Lung (tissue), 12 donors: ENCODE measurements around the gene STX17. TPM values are rescaled to one million over a fixed set of nuclear protein-coding genes. Genes with fewer than 3 reads are reported as not detected.

Experiments used
- ATAC-seq: fragments of 200-7000 bp; cut with Tn5 transposase; one replicate; pipeline ENCODE4 v1.9.1; 2020; ENCODE audit warnings: moderate number of reproducible peaks; ENCODE audit not compliant: insufficient read depth, low FRiP score
- DNase-seq, 3 donors: peaks; one replicate each; pipeline ENCODE4 v3.0.0-alpha.2; 2013 to 2017
- H3K27ac ChIP-seq, 2 donors: one replicate each; pipeline ENCODE4 v1.5.1; 2013; ENCODE audit warnings: mild to moderate bottlenecking in 2 of 2, moderate library complexity in 2 of 2, control low read depth in 1 of 2, inconsistent platforms in 1 of 2, low read depth in 1 of 2, low read length in 1 of 2
- H3K27me3 ChIP-seq, 3 donors: one replicate each; pipeline ENCODE4 v1.5.1; 2013; ENCODE audit warnings: low read length in 2 of 3; ENCODE audit not compliant: control insufficient read depth in 3 of 3, insufficient read depth in 3 of 3
- H3K36me3 ChIP-seq, 4 donors: one replicate each; pipeline ENCODE4 v1.5.1; 2013; ENCODE audit warnings: low read length in 4 of 4, mild to moderate bottlenecking in 1 of 4, moderate library complexity in 1 of 4; ENCODE audit not compliant: control insufficient read depth in 4 of 4, insufficient read depth in 4 of 4
- H3K4me1 ChIP-seq, 5 donors: one replicate each; pipeline ENCODE4 v1.5.1; 2013; ENCODE audit warnings: low read length in 5 of 5, mild to moderate bottlenecking in 2 of 5, moderate library complexity in 1 of 5; ENCODE audit not compliant: control insufficient read depth in 5 of 5, insufficient read depth in 5 of 5
- H3K4me3 ChIP-seq: one replicate; pipeline ENCODE4 v1.5.1; 2013; ENCODE audit warnings: mild to moderate bottlenecking, control low read depth, moderate library complexity
- H3K9ac ChIP-seq, 2 donors: one replicate each; pipeline ENCODE4 v1.5.1; 2013; ENCODE audit warnings: low read length in 2 of 2, control low read depth in 1 of 2; ENCODE audit not compliant: insufficient read depth in 1 of 2
- H3K9me3 ChIP-seq, 4 donors: one replicate each; pipeline ENCODE4 v1.5.1; 2013; ENCODE audit warnings: low read length in 3 of 4, mild to moderate bottlenecking in 1 of 4, moderate library complexity in 1 of 4; ENCODE audit not compliant: control insufficient read depth in 4 of 4, insufficient read depth in 3 of 4
- WGBS, 2 donors: extraction: QIAGEN DNeasy Blood & Tissue Kit; methylation state at CpG; one replicate each; pipeline ENCODE4 v1.1.7; 2013; 5-methylcytosine and 5-hydroxymethylcytosine counted together
- polyA plus RNA-seq, 2 donors: library from polyadenylated mRNA; stranded (reverse); fragments of 200-250 nt; gene quantifications; one replicate each; pipeline ENCODE4 v1.2.1, GENCODE V29; 2013
- total RNA-seq, 2 donors: library from RNA; depleted of rRNA in 1 of 2; stranded (reverse); fragments of >200 nt in 1 of 2; gene quantifications; one replicate each; pipeline ENCODE4 v1.2.1, GENCODE V29; 2014 to 2021
- TF ChIP-seq, protein P1 (sequence below): IDR thresholded peaks from 2 replicates; pipeline ENCODE4 v1.5.1; 2012; ENCODE audit warnings: mild to moderate bottlenecking; ENCODE audit errors: control extremely low read depth, extremely low read depth
- donor health status: control.
- donor health status: control.
- donor health status: Bipolar disorder and iron deficiency.
- donor health status: healthy.
- donor health status: DM: yes; HTN: yes; CAD: no.

The STX17 gene
- total and polyA plus RNA-seq, 4 donors = 4.7 to 55.0 (median 18.7) TPM

DNA sequence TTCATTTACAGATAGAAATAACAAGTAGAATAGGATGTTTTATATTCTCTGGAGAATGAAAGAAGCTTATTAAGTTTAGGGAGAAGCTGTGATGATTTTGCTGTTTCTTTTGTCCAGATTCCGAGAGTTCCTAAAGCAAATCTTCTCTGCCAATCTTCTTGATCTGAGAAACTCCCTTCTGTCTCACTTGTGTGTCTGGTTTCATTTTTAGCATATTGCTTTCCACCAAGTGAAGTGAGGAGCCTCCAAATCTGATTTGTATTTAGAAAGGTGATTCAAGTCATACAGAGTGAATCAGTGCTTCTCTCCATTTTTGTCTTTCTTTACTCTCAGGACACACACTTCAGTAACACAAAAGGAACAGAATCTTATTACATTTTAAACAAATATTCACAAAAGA lies 48.4 kb downstream of the STX17 start:
- peaks cover 0 to 1% (median 0%) of the 10 kb centered on the region in 4 donors for H3K9me3 ChIP-seq
- no peak overlapping the region for H3K9ac ChIP-seq
- WGBS, 2 donors = 88 to 100% methylated on average over 1 of the region's 1 CpG
- DNase-seq (no peak), ATAC-seq (no peak)
- H3K27ac ChIP-seq = no peak overlapping the region
- H3K27me3 ChIP-seq = no peaks in the 10 kb centered on the region
- no peak overlapping the region for H3K4me3 ChIP-seq
- TF ChIP-seq, protein P1, sequence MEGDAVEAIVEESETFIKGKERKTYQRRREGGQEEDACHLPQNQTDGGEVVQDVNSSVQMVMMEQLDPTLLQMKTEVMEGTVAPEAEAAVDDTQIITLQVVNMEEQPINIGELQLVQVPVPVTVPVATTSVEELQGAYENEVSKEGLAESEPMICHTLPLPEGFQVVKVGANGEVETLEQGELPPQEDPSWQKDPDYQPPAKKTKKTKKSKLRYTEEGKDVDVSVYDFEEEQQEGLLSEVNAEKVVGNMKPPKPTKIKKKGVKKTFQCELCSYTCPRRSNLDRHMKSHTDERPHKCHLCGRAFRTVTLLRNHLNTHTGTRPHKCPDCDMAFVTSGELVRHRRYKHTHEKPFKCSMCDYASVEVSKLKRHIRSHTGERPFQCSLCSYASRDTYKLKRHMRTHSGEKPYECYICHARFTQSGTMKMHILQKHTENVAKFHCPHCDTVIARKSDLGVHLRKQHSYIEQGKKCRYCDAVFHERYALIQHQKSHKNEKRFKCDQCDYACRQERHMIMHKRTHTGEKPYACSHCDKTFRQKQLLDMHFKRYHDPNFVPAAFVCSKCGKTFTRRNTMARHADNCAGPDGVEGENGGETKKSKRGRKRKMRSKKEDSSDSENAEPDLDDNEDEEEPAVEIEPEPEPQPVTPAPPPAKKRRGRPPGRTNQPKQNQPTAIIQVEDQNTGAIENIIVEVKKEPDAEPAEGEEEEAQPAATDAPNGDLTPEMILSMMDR = no peak
- H3K36me3 ChIP-seq = peaks cover 0 to 9% (median 3%) of the 10 kb centered on the region in 4 donors
- H3K4me1 ChIP-seq = peaks cover 0 to 6% (median 0%) of the 10 kb centered on the region in 5 donors

DNA sequence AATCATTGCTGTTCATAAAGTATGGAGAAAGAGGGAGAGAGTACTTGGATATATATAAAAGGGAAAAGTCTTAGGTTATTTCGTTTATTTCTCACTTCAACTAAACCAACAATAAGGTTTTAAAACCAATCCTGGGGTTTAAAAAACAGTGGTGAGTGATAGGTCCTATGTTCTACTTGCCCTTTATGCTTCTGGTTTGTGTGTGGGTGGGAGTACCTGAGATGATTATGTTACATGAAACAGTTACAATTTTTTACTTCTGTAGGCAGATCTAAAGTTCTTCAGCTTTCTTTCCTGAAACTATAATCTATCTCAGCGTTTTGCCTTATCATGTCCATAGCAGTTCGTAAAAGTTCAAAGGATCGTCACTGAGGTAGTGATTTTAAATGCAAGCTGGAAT lies 49.2 kb downstream of the STX17 start:
- ATAC-seq = no peak
- H3K9ac ChIP-seq = no peak overlapping the region
- no peaks in the 10 kb centered on the region for H3K27me3 ChIP-seq
- peaks cover 0 to 9% (median 6%) of the 10 kb centered on the region in 4 donors for H3K36me3 ChIP-seq
- TF ChIP-seq, protein P1 = no peak
- no peak for DNase-seq
- H3K4me3 ChIP-seq = no peak overlapping the region
- peaks cover 0 to 1% (median 0%) of the 10 kb centered on the region in 4 donors for H3K9me3 ChIP-seq
- no peak overlapping the region for H3K27ac ChIP-seq
- peaks cover 0 to 6% (median 0%) of the 10 kb centered on the region in 5 donors for H3K4me1 ChIP-seq
- WGBS, 2 donors = 84 to 91% methylated on average over 4 of the region's 4 CpGs

DNA sequence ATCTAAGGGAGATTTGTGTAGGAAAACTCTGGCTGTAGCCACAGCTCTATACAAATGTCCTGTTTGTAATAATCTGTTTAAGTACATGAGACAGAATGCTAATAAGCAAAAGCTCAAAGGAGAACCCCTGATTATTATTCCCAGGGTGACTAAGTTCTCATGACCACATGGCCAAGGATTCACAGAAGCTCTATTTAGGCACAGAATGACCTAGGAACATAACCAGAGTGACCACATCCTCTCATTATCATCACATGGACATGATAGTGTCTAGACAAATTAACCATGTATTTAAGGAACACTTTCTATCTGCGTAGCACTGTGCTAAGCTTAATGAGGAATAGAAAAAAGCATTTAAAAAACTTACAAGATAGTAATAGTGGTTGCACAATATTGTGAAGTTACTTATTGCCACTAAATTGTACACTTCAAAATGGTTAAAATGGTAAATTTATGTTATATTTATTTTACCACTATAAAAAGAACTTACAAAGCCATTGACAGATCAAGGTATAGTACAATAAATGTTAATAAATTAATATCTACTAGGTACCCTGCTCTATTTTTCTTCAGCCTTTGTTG lies 56.3 kb downstream of the STX17 start:
- H3K4me3 ChIP-seq = no peak overlapping the region
- TF ChIP-seq, protein P1 = no peak
- no peak for DNase-seq
- H3K9ac ChIP-seq = no peak overlapping the region
- no peaks in the 10 kb centered on the region for H3K27me3 ChIP-seq
- no peaks in the 10 kb centered on the region for H3K9me3 ChIP-seq
- ATAC-seq = no peak
- 91 to 97% methylated on average over 1 of the region's 1 CpG for WGBS, 2 donors
- peaks cover 6 to 16% (median 13%) of the 10 kb centered on the region in 4 donors for H3K36me3 ChIP-seq
- no peak overlapping the region for H3K27ac ChIP-seq
- no peaks in the 10 kb centered on the region for H3K4me1 ChIP-seq

DNA sequence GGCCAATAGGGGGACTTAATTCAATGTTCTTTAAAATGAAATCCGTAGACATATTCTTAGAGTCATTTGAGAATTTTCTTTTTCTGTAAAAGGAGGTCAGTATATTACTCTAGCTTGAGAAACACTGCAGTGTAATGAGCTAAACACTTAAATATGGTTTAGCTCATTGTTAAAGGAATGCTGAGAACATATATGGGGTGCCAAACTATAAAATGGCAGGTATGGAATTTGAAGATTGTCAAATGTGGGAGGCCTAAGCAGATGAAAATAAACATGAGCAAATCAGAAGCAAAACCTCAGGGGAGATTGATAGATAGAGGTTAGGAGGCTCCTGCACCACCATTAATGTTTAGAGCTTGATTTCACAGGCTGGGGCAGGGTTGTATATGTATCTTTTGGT lies 57.9 kb downstream of the STX17 start:
- DNase-seq (no peak), ATAC-seq (no peak)
- H3K27ac ChIP-seq = no peak overlapping the region
- peaks cover 11 to 25% (median 23%) of the 10 kb centered on the region in 4 donors for H3K36me3 ChIP-seq
- TF ChIP-seq, protein P1 = no peak
- no peak overlapping the region for H3K4me3 ChIP-seq
- WGBS, 2 donors = 96 to 98% methylated on average over 1 of the region's 1 CpG
- H3K9ac ChIP-seq = no peak overlapping the region
- H3K9me3 ChIP-seq = no peaks in the 10 kb centered on the region
- no peaks in the 10 kb centered on the region for H3K27me3 ChIP-seq
- H3K4me1 ChIP-seq = no peaks in the 10 kb centered on the region
